ACC112 (cell line): ENCODE measurements around the gene NCOA1.
"Not testable (repeated sequence)": the region's sequence is repeated elsewhere in the genome, so short reads cannot be mapped to it uniquely, and the experiment has no call there.

Experiments
- H2AFZ ChIP-seq: fragments of 200-600 bp; sonication (generic); one replicate; pipeline ENCODE4 v1.6.0; 2017; ENCODE audit warnings: antibody characterized with exemption, low read length; ENCODE audit not compliant: unreplicated experiment
- H3K27ac ChIP-seq: fragments of 200-600 bp; sonication (generic); 2 replicates; pipeline ENCODE4 v1.5.1; 2014; ENCODE audit warnings: low read depth, mild to moderate bottlenecking, antibody characterized with exemption, low read length, moderate library complexity
- H3K27me3 ChIP-seq: fragments of 200-600 bp; sonication (generic); 2 replicates; pipeline ENCODE4 v1.6.1; 2014; ENCODE audit warnings: mild to moderate bottlenecking, antibody characterized with exemption, low read length, moderate library complexity, mixed read lengths; ENCODE audit not compliant: insufficient read depth
- H3K36me3 ChIP-seq: fragments of 200-600 bp; sonication (generic); 2 replicates; pipeline ENCODE4 v1.6.1; 2016; ENCODE audit warnings: mild to moderate bottlenecking, antibody characterized with exemption, low read length, moderate library complexity, mixed read lengths; ENCODE audit not compliant: insufficient read depth
- H3K4me1 ChIP-seq: fragments of 200-600 bp; sonication (generic); one replicate; pipeline ENCODE4 v1.6.1; 2016; ENCODE audit warnings: low read length, mixed read lengths; ENCODE audit not compliant: insufficient read depth, unreplicated experiment, control insufficient read depth
- H3K4me3 ChIP-seq: fragments of 200-600 bp; sonication (generic); 2 replicates; pipeline ENCODE4 v1.5.1; 2014; ENCODE audit warnings: mild to moderate bottlenecking, low read depth, low read length
- H3K79me2 ChIP-seq: fragments of 200-600 bp; sonication (generic); one replicate; pipeline ENCODE4 v1.6.0; 2016; ENCODE audit warnings: low read length; ENCODE audit not compliant: control insufficient read depth, unreplicated experiment, insufficient read depth

Gene NCOA1

DNA sequence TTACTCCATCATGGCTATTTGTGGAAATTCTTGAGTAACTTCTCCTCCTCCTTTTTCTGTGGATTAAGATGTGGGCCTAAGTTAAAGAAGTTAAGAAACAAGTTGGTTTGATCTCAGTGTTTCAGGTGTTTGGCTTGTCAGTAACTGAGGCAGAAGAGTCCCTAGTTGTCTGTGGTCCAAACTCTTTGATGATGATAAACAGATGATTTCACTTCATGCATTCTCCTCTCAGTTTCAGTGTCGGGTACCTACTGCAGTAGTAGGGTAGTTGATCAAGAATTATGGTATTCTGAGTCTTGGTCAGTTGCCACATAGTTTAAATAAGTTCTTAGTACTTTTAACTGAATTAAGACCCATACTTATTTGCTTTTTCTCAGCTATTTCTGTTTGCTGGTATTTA, 85.6 kb downstream of the NCOA1 start:
- H3K27me3 ChIP-seq: no peaks in the 10 kb centered on the region
- H3K36me3 ChIP-seq: no peaks in the 10 kb centered on the region
- H3K27ac ChIP-seq: no peak overlapping the region
- no peak overlapping the region for H2AFZ ChIP-seq
- H3K79me2 ChIP-seq: no peaks in the 10 kb centered on the region
- H3K4me1 ChIP-seq: no peaks in the 10 kb centered on the region
- no peak overlapping the region for H3K4me3 ChIP-seq

DNA sequence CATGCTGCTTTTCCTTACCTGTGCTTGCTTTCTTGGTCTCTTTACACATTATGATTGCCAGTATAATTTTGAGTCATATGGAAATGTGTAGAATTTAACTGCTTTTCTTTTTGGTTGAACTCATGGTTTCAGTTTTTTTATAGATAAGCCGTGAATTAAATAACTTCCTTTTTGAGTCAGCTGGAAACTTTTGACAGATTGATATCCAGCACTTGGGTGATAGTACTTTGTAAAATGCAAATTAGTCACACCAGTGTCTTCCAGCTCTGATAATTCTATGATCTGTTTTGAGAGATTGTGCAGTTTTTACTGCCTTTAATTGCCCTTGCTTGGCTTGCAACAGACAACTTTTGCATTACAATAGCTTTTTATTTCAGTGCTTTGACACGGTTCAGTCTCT, 86.4 kb downstream of the NCOA1 start:
- no peaks in the 10 kb centered on the region for H3K27me3 ChIP-seq
- H3K36me3 ChIP-seq: no peaks in the 10 kb centered on the region
- no peak overlapping the region for H3K27ac ChIP-seq
- H3K79me2 ChIP-seq: no peaks in the 10 kb centered on the region
- no peak overlapping the region for H3K4me3 ChIP-seq
- no peak overlapping the region for H2AFZ ChIP-seq
- H3K4me1 ChIP-seq: no peaks in the 10 kb centered on the region

- no peaks in the 10 kb centered on the region for H3K4me1 ChIP-seq
- no peak overlapping the region for H3K4me3 ChIP-seq
- H2AFZ ChIP-seq: no peak overlapping the region
- H3K36me3 ChIP-seq: no peaks in the 10 kb centered on the region
- H3K79me2 ChIP-seq: no peaks in the 10 kb centered on the region
- H3K27me3 ChIP-seq: no peaks in the 10 kb centered on the region
- no peak overlapping the region for H3K27ac ChIP-seq
These were observed 88.2 kb downstream of the NCOA1 start for GRCh38 chr2:24579053-24579803.

DNA sequence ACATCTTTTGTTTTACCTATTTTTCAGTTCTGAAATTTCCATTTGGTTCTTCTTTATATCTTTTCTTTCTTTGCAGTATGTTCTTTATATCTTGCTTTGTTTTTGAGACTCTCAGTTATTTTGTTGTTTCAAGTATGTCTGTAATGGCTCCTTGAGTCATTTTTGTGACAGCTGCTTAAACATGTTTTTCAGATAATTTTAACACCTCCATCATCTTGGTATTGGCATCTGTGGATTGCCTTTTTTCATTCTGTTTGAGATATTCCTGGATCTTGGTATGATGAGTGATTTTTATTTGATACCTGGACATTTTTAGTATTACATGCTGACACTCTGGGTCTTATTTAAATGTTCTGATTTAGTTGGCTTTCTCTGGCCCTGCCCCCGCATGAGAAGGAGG, 89.5 kb downstream of the NCOA1 start:
- Histone ChIP-seq H3K4me3 (no peak overlapping the region), H2AFZ (no peak overlapping the region), H3K27ac (no peak overlapping the region), H3K79me2 (no peaks in the 10 kb centered on the region), H3K27me3 (no peaks in the 10 kb centered on the region), H3K4me1 (no peaks in the 10 kb centered on the region), H3K36me3 (no peaks in the 10 kb centered on the region)

- H2AFZ ChIP-seq, H3K79me2 ChIP-seq, H3K4me1 ChIP-seq, H3K4me3 ChIP-seq, H3K27ac ChIP-seq, H3K27me3 ChIP-seq, H3K36me3 ChIP-seq: not testable (repeated sequence)
These were observed 90.9 kb downstream of the NCOA1 start for GRCh38 chr2:24581971-24582370.

- Histone ChIP-seq H3K27ac (no peak overlapping the region), H2AFZ (no peak overlapping the region), H3K27me3 (no peaks in the 10 kb centered on the region), H3K4me1 (no peaks in the 10 kb centered on the region), H3K4me3 (no peak overlapping the region), H3K36me3 (no peaks in the 10 kb centered on the region), H3K79me2 (no peaks in the 10 kb centered on the region)
These were observed 95.9 kb downstream of the NCOA1 start for GRCh38 chr2:24586955-24587354.

- Histone ChIP-seq H3K27ac (no peak overlapping the region), H3K36me3 (no peaks in the 10 kb centered on the region), H3K27me3 (no peaks in the 10 kb centered on the region), H3K4me3 (no peak overlapping the region), H3K79me2 (no peaks in the 10 kb centered on the region), H2AFZ (no peak overlapping the region), H3K4me1 (no peaks in the 10 kb centered on the region)
These were observed 97.2 kb downstream of the NCOA1 start for GRCh38 chr2:24588294-24588693.

- H3K27ac ChIP-seq: no peak overlapping the region
- no peak overlapping the region for H2AFZ ChIP-seq
- H3K4me1 ChIP-seq: no peaks in the 10 kb centered on the region
- no peak overlapping the region for H3K4me3 ChIP-seq
- H3K27me3 ChIP-seq: no peaks in the 10 kb centered on the region
- H3K36me3 ChIP-seq: no peaks in the 10 kb centered on the region
- no peaks in the 10 kb centered on the region for H3K79me2 ChIP-seq
These were observed 101.5 kb downstream of the NCOA1 start for GRCh38 chr2:24592441-24593100.

GRCh38 chr2:24594283-24594682, 103.2 kb downstream of the NCOA1 start:
- H3K4me1 ChIP-seq: no peaks in the 10 kb centered on the region
- no peak overlapping the region for H2AFZ ChIP-seq
- no peak overlapping the region for H3K4me3 ChIP-seq
- no peak overlapping the region for H3K27ac ChIP-seq
- no peaks in the 10 kb centered on the region for H3K79me2 ChIP-seq
- no peaks in the 10 kb centered on the region for H3K36me3 ChIP-seq
- no peaks in the 10 kb centered on the region for H3K27me3 ChIP-seq

DNA sequence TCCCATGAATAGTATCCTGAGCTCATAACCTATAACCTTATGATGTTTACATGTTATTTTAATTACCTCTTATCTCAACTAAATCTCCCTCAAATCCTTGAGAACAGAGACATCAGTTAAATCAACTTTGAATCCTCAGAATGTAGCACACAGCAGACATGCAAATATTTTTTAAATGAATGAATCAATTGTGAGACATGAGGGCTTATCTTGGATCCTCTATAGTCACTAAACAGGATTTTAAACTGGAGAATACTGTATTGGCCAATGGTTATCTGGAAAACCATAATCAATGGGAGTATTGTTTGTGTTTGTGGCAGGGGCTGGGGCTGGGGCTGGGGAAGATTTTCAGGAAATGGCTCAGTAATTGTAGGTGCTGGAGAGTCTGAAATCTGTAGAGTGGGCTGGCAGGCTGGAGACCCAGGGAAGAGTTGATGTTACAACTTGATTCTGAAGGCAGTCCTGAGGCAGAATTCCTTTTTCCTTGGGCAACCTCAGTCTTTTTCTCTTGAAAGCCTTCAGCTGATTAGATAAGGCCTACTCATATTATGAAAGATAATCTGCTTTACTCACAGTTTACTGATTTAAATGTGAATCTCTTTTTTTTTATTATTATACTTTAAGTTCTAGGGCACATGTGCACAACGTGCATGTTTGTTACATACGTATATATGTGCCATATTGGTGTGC, 106.3 kb downstream of the NCOA1 start:
- Histone ChIP-seq H3K27me3 (no peaks in the 10 kb centered on the region), H3K36me3 (no peaks in the 10 kb centered on the region), H3K4me3 (no peak overlapping the region), H3K4me1 (no peaks in the 10 kb centered on the region), H3K79me2 (no peaks in the 10 kb centered on the region), H3K27ac (no peak overlapping the region), H2AFZ (no peak overlapping the region)

- not testable (repeated sequence) for H3K79me2 ChIP-seq
These were observed 109.1 kb downstream of the NCOA1 start for GRCh38 chr2:24600140-24600539.

More at GRCh38 chr2:24600140-24600539, 109.1 kb downstream of the NCOA1 start:
- H3K36me3 ChIP-seq, H3K27ac ChIP-seq, H2AFZ ChIP-seq, H3K4me3 ChIP-seq, H3K27me3 ChIP-seq, H3K4me1 ChIP-seq: not testable (repeated sequence)
